A549 (cell line): ENCODE results near the gene GDF9. TPM values are rescaled to one million over a fixed set of nuclear protein-coding genes. Genes with fewer than 3 reads are reported as not detected.

ENCODE experiments used
- ATAC-seq, 2 experiments: fragments of 200-7000 bp in 1 of 2; fragments of >200 bp in 1 of 2; cut with Nextera tagmentation in 1 of 2; cut with Tn5 transposase in 1 of 2; 3 replicates each; pipeline versions ENCODE4 v1.8.0 to v1.9.1; 2018 to 2020; ENCODE audit warnings: mild to moderate bottlenecking in 1 of 2, moderate library complexity in 1 of 2
- CTCF ChIA-PET: fragments of 300-600 bp; sonication (Branson Sonifier 250); formaldehyde crosslinking; extraction: SDS; loops from one replicate; lab custom pipeline; 2021; ENCODE audit warnings: antibody characterized with exemption, inconsistent platforms; lab: Yijun Ruan, JAX
- POLR2A ChIA-PET: fragments of 350-600 bp; formaldehyde crosslinking; extraction: SDS; loops from one replicate; lab custom pipeline; 2021; ENCODE audit warnings: antibody characterized with exemption, inconsistent platforms; lab: Yijun Ruan, JAX
- DNase-seq, 2 experiments: peaks; one replicate each; pipeline versions ENCODE4 v3.0.0 to v3.0.0-alpha.2; 2011 to 2016; ENCODE audit warnings: low read depth in 1 of 2, low spot score in 1 of 2
- FAIRE-seq: peaks from 2 replicates; lab custom pipeline; 2011; peaks lifted over from hg19 to GRCh38; lab: Jason Lieb, UNC
- H3K27ac ChIP-seq, 2 experiments: fragments of >200 bp; sonication (Bioruptor Twin); formaldehyde crosslinking; 3 replicates each; pipeline ENCODE4 v1.5.1; 2016 to 2017
- H3K4me1 ChIP-seq: fragments of >200 bp; sonication (Bioruptor Twin); formaldehyde crosslinking; 3 replicates; pipeline ENCODE4 v1.6.1; 2016
- H3K4me2 ChIP-seq: fragments of >200 bp; sonication (Bioruptor Twin); formaldehyde crosslinking; 3 replicates; pipeline ENCODE4 v1.6.1; 2016
- H3K4me3 ChIP-seq: fragments of >200 bp; sonication (Bioruptor Twin); formaldehyde crosslinking; 3 replicates; pipeline ENCODE4 v1.5.1; 2016
- H3K9me3 ChIP-seq: fragments of >200 bp; sonication (Bioruptor Twin); formaldehyde crosslinking; 3 replicates; pipeline ENCODE4 v1.6.1; 2016
- BHLHE40 ChIP-seq: IDR thresholded peaks from 2 replicates; pipeline ENCODE4 v1.6.1; 2012; ENCODE audit warnings: low read depth, low read length, inconsistent platforms
- CBX2 ChIP-seq: fragments of 200-600 bp; sonication (generic); IDR thresholded peaks from 2 replicates; pipeline ENCODE4 v1.6.1; 2016; ENCODE audit warnings: low read depth, mild to moderate bottlenecking, borderline replicate concordance
- CBX8 ChIP-seq: fragments of 200-600 bp; sonication (generic); IDR thresholded peaks from 2 replicates; pipeline ENCODE4 v1.6.1; 2016
- CEBPB ChIP-seq, 2 experiments: fragments of >200 bp in 1 of 2; sonication (Bioruptor Twin) in 1 of 2; formaldehyde crosslinking in 1 of 2; IDR thresholded peaks; 2 replicates each; pipeline ENCODE4 v1.6.1; 2012 to 2016
- CHD2 ChIP-seq: fragments of 150-350 bp; IDR thresholded peaks from 2 replicates; pipeline ENCODE4 v1.6.1; 2014; ENCODE audit warnings: low read length; ENCODE audit not compliant: partially characterized antibody
- EHMT2 ChIP-seq: fragments of 200-600 bp; sonication (generic); IDR thresholded peaks from 2 replicates; pipeline ENCODE4 v1.6.1; 2016; ENCODE audit warnings: antibody characterized with exemption, low read depth, mild to moderate bottlenecking, moderate library complexity
- FOSB ChIP-seq: fragments of 250-450 bp; sonication (Bioruptor Pico); IDR thresholded peaks from 2 replicates; pipeline ENCODE4 v1.5.0; 2020; ENCODE audit warnings: mild to moderate bottlenecking, moderate library complexity
- FOSL2 ChIP-seq, 2 experiments: fragments of 450-650 bp in 1 of 2; fragments of >200 bp in 1 of 2; sonication (Bioruptor Twin) in 1 of 2; formaldehyde crosslinking; IDR thresholded peaks; 2 replicates each; pipeline versions ENCODE4 v1.5.0 to v1.6.1; 2016 to 2020; ENCODE audit warnings: mild to moderate bottlenecking in 1 of 2, moderate library complexity in 1 of 2
- GATA3 ChIP-seq: IDR thresholded peaks from 2 replicates; pipeline ENCODE4 v1.6.1; 2012; ENCODE audit warnings: borderline replicate concordance
- HES2 ChIP-seq: fragments of >200 bp; sonication (Bioruptor Twin); formaldehyde crosslinking; IDR thresholded peaks from 2 replicates; pipeline ENCODE4 v1.6.1; 2016
- HEYL ChIP-seq: fragments of 250-450 bp; sonication (Bioruptor Pico); IDR thresholded peaks from 2 replicates; pipeline ENCODE4 v1.8.0; 2021; ENCODE audit warnings: mild to moderate bottlenecking, moderate library complexity
- JUN ChIP-seq, 2 experiments: fragments of >200 bp; sonication (Bioruptor Twin); formaldehyde crosslinking; IDR thresholded peaks; 2 replicates in 1 of 2; 3 replicates in 1 of 2; pipeline ENCODE4 v1.6.1; 2016 to 2017
- KDM1A ChIP-seq: fragments of 200-600 bp; sonication (generic); IDR thresholded peaks from 2 replicates; pipeline ENCODE4 v1.6.1; 2016; ENCODE audit warnings: low read depth, mild to moderate bottlenecking
- KDM5A ChIP-seq: fragments of 200-600 bp; sonication (generic); IDR thresholded peaks from 2 replicates; pipeline ENCODE4 v1.6.1; 2016; ENCODE audit warnings: antibody characterized with exemption, mild to moderate bottlenecking
- NFE2L2 ChIP-seq: fragments of 150-350 bp; conservative IDR thresholded peaks from 2 replicates; pipeline ENCODE4 v1.6.1; 2014; ENCODE audit warnings: low read length
- NPAS2 ChIP-seq: fragments of 250-450 bp; sonication (Bioruptor Pico); IDR thresholded peaks from 2 replicates; pipeline ENCODE4 v1.8.0; 2022; ENCODE audit warnings: mild to moderate bottlenecking, moderate library complexity, borderline replicate concordance
- NR3C1 ChIP-seq: fragments of >200 bp; sonication (Bioruptor Twin); formaldehyde crosslinking; IDR thresholded peaks from 3 replicates; pipeline ENCODE4 v1.6.1; 2017
- POLR2A ChIP-seq: IDR thresholded peaks from 2 replicates; pipeline ENCODE4 v1.6.1; 2012; ENCODE audit warnings: mild to moderate bottlenecking, low read length
- RARB ChIP-seq: fragments of 250-450 bp; sonication (Bioruptor Pico); IDR thresholded peaks from 2 replicates; pipeline ENCODE4 v1.8.0; 2021; ENCODE audit warnings: mild to moderate bottlenecking, moderate library complexity
- RCOR1 ChIP-seq: fragments of 150-350 bp; IDR thresholded peaks from 2 replicates; pipeline ENCODE4 v1.6.1; 2014; ENCODE audit warnings: antibody characterized with exemption, low read length, low read depth
- RFX5 ChIP-seq: fragments of 450-650 bp; IDR thresholded peaks from 2 replicates; pipeline ENCODE4 v1.7.1; 2014; ENCODE audit warnings: antibody characterized with exemption, mild to moderate bottlenecking, moderate library complexity
- SMC3 ChIP-seq: fragments of >200 bp; sonication (Bioruptor Twin); formaldehyde crosslinking; IDR thresholded peaks from 3 replicates; pipeline ENCODE4 v1.6.1; 2018; ENCODE audit warnings: inconsistent platforms
- TFCP2L1 ChIP-seq: fragments of 250-450 bp; sonication (Bioruptor Pico); IDR thresholded peaks from 2 replicates; pipeline ENCODE4 v1.5.0; 2021; ENCODE audit warnings: mild to moderate bottlenecking
- ZFP36 ChIP-seq: fragments of 450-650 bp; IDR thresholded peaks from 2 replicates; pipeline ENCODE4 v1.6.1; 2014; ENCODE audit warnings: borderline replicate concordance; ENCODE audit not compliant: partially characterized antibody
- ZNF302 ChIP-seq: fragments of 250-450 bp; sonication (Bioruptor Pico); IDR thresholded peaks from 2 replicates; pipeline ENCODE4 v1.9.0; 2021; ENCODE audit warnings: inconsistent platforms, mild to moderate bottlenecking, moderate library complexity
- ZSCAN20 ChIP-seq: fragments of 250-450 bp; sonication (Bioruptor Pico); IDR thresholded peaks from 2 replicates; pipeline ENCODE4 v1.8.0; 2022; ENCODE audit warnings: mild to moderate bottlenecking, moderate library complexity
- WGBS: methylation state at CpG from one replicate; pipeline ENCODE4 v1.1.6; 2017; ENCODE audit errors: missing lambda C conversion rate; 5-methylcytosine and 5-hydroxymethylcytosine counted together
- polyA plus RNA-seq, 4 experiments: library from polyadenylated mRNA; depleted of rRNA in 3 of 4; stranded (reverse); fragments of >200 nt; fragmentation: RNase III in 1 of 4; extraction: RNeasy Plus Mini Kit Qiagen cat#74134 plus additional on column Dnase treatment in 1 of 4; gene quantifications; 2 replicates in 3 of 4; 3 replicates in 1 of 4; pipeline ENCODE4 v1.2.3, GENCODE V29; 2011 to 2017
- TF ChIP-seq, protein P1 (sequence below): IDR thresholded peaks from 2 replicates; pipeline ENCODE4 v1.6.1; 2012

The GDF9 gene
- polyA plus RNA-seq, 2 of the 4 experiments (the other 2 are of a cell fraction), result 0.49 to 0.85 TPM

- DNase-seq, result no peak
- ATAC-seq, result no peak
Observed at GRCh38 chr5:132827943-132828673, 38.2 kb downstream of the GDF9 start.

GRCh38 chr5:132826424-132827082 lies 39.7 kb downstream of the GDF9 start:
- FAIRE-seq, result no peak
- Histone ChIP-seq H3K4me1 (peaks cover 3% of the 10 kb centered on the region; the same call in 1 of the 3 replicates), H3K9me3 (no peaks in the 10 kb centered on the region), H3K4me2 (no peak overlapping the region), H3K4me3 (no peak overlapping the region), H3K27ac (no peak overlapping the region)
- ChIA-PET CTCF (interaction anchor here (0.9 to 4.6 kb wide), 14 partner anchors 7 to 439 kb away, joined by 3 to 69 read pairs (median 4); partner anchors contain the start of genes CCNI2, GDF9 and UQCRQ), POLR2A (interaction anchor here (0.9 kb wide), 1 partner anchor 136 kb away, joined by 4 read pairs; no protein-coding TSS in a partner anchor)
- ATAC-seq, result no peak
- DNase-seq, result no peak
- TF ChIP-seq FOSL2 (IDR thresholded peaks at IDR 0.05), result no peak
- no peak for TF ChIP-seq FOSL2 (CRISPR knock-in tag; IDR thresholded peaks at IDR 0.05)
- TF ChIP-seq RARB (CRISPR knock-in tag), result no peak
- no peak for TF ChIP-seq HEYL (CRISPR knock-in tag)
- TF ChIP-seq ZSCAN20 (CRISPR knock-in tag), result no peak
- no peak for TF ChIP-seq EHMT2
- TF ChIP-seq CBX8, result no peak
- no peak for TF ChIP-seq RFX5
- TF ChIP-seq, protein P1, sequence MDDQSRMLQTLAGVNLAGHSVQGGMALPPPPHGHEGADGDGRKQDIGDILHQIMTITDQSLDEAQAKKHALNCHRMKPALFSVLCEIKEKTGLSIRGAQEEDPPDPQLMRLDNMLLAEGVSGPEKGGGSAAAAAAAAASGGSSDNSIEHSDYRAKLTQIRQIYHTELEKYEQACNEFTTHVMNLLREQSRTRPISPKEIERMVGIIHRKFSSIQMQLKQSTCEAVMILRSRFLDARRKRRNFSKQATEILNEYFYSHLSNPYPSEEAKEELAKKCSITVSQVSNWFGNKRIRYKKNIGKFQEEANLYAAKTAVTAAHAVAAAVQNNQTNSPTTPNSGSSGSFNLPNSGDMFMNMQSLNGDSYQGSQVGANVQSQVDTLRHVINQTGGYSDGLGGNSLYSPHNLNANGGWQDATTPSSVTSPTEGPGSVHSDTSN, result no peak
- TF ChIP-seq SMC3, result no peak
- TF ChIP-seq NFE2L2, result no peak
- no peak for TF ChIP-seq NPAS2 (CRISPR knock-in tag)
- TF ChIP-seq CHD2, result no peak
- TF ChIP-seq KDM5A, result no peak
- WGBS, result 71% methylated on average over 6 of the region's 6 CpGs

More at GRCh38 chr5:132827943-132828673, 38.2 kb downstream of the GDF9 start:
- ChIA-PET CTCF (interaction anchor here (0.6 to 8.9 kb wide), 17 partner anchors 9 to 535 kb away, joined by 3 to 82 read pairs (median 8); partner anchors contain the start of genes CCNI2, GDF9, LEAP2 and UQCRQ), POLR2A (no interaction called here)
- H3K9me3 ChIP-seq, result no peaks in the 10 kb centered on the region
- no peak overlapping the region for H3K4me2 ChIP-seq
- no peak for FAIRE-seq
- WGBS, result 85% methylated on average over 4 of the region's 4 CpGs
- H3K4me1 ChIP-seq, result peaks cover 3% of the 10 kb centered on the region; the same call in 1 of the 3 replicates
- TF ChIP-seq ZFP36, result no peak
- TF ChIP-seq FOSL2 (IDR thresholded peaks at IDR 0.05), result no peak
- no peak for TF ChIP-seq FOSL2 (CRISPR knock-in tag; IDR thresholded peaks at IDR 0.05)
- TF ChIP-seq NFE2L2, result no peak
- no peak for TF ChIP-seq KDM1A
- no peak for TF ChIP-seq NR3C1
- TF ChIP-seq POLR2A, result no peak
- TF ChIP-seq FOSB (CRISPR knock-in tag), result no peak
- H3K4me3 ChIP-seq, result no peak overlapping the region
- H3K27ac ChIP-seq, result no peak overlapping the region

GRCh38 chr5:132825834-132826391 lies 40.4 kb downstream of the GDF9 start:
- ChIA-PET CTCF (interaction anchor here (0.9 to 3.8 kb wide), 10 partner anchors 7 to 299 kb away, joined by 3 to 15 read pairs (median 4); partner anchors contain the start of gene CCNI2), POLR2A (interaction anchor here (0.9 kb wide), 1 partner anchor 137 kb away, joined by 4 read pairs; no protein-coding TSS in a partner anchor)
- Histone ChIP-seq H3K27ac (no peak overlapping the region), H3K9me3 (no peaks in the 10 kb centered on the region), H3K4me3 (no peak overlapping the region), H3K4me2 (no peak overlapping the region), H3K4me1 (peaks cover 3% of the 10 kb centered on the region; the same call in 1 of the 3 replicates)
- TF ChIP-seq BHLHE40, result no peak
- TF ChIP-seq RCOR1, result no peak
- TF ChIP-seq HES2, result no peak
- no peak for TF ChIP-seq CEBPB (IDR thresholded peaks at IDR 0.05)
- TF ChIP-seq JUN (IDR thresholded peaks at IDR 0.05), result no peak
- TF ChIP-seq TFCP2L1 (CRISPR knock-in tag), result no peak
- TF ChIP-seq ZNF302 (CRISPR knock-in tag), result no peak
- no peak for TF ChIP-seq GATA3
- no peak for TF ChIP-seq POLR2A
- TF ChIP-seq NR3C1, result no peak
- TF ChIP-seq CBX2, result no peak
- WGBS, result 94% methylated on average over 26 of the region's 43 CpGs
- no peak for DNase-seq
- no peak for FAIRE-seq
- no peak for ATAC-seq
